Measurements from ENCODE around the gene GTF3C2. TPM values are rescaled to one million over a fixed set of nuclear protein-coding genes. Genes with fewer than 3 reads are reported as not detected.

The GTF3C2 gene
- total and polyA plus RNA-seq, 10 of the 15 experiments (the other 5 are each of a cell fraction or from before 2014, with no cell fraction given), result 45.9 to 105 (median 80.3) TPM

DNA sequence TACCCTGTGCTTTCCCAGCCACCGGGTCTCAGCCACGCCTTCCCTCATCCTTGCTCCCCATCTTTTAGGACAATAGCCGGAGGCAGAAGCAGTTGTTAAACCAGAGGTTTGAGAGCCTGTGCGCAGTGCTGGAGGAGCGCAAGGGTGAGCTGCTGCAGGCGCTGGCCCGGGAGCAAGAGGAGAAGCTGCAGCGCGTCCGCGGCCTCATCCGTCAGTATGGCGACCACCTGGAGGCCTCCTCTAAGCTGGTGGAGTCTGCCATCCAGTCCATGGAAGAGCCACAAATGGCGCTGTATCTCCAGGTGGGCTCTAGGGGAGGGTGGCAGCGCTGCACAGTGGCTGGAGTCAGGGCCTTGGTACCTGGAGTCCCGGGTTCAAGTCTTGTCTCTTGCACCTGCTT, 51.0 kb downstream of the GTF3C2 start (continued):
- TF ChIP-seq, protein P1, sequence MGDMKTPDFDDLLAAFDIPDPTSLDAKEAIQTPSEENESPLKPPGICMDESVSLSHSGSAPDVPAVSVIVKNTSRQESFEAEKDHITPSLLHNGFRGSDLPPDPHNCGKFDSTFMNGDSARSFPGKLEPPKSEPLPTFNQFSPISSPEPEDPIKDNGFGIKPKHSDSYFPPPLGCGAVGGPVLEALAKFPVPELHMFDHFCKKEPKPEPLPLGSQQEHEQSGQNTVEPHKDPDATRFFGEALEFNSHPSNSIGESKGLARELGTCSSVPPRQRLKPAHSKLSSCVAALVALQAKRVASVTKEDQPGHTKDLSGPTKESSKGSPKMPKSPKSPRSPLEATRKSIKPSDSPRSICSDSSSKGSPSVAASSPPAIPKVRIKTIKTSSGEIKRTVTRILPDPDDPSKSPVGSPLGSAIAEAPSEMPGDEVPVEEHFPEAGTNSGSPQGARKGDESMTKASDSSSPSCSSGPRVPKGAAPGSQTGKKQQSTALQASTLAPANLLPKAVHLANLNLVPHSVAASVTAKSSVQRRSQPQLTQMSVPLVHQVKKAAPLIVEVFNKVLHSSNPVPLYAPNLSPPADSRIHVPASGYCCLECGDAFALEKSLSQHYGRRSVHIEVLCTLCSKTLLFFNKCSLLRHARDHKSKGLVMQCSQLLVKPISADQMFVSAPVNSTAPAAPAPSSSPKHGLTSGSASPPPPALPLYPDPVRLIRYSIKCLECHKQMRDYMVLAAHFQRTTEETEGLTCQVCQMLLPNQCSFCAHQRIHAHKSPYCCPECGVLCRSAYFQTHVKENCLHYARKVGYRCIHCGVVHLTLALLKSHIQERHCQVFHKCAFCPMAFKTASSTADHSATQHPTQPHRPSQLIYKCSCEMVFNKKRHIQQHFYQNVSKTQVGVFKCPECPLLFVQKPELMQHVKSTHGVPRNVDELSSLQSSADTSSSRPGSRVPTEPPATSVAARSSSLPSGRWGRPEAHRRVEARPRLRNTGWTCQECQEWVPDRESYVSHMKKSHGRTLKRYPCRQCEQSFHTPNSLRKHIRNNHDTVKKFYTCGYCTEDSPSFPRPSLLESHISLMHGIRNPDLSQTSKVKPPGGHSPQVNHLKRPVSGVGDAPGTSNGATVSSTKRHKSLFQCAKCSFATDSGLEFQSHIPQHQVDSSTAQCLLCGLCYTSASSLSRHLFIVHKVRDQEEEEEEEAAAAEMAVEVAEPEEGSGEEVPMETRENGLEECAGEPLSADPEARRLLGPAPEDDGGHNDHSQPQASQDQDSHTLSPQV (IDR thresholded peaks at IDR 0.05), result no peak
- TF ChIP-seq CHD4 (IDR thresholded peaks at IDR 0.05), result no peak
- no peak for TF ChIP-seq ZNF274 (IDR thresholded peaks at IDR 0.05; ENCODE audit: insufficient read depth, insufficient read length)
- TF ChIP-seq PAX8 (IDR thresholded peaks at IDR 0.05), result no peak

GRCh38 chr2:27304488-27305240, 51.9 kb downstream of the GTF3C2 start:
- H3K9me3 ChIP-seq (replicated peaks; ENCODE audit: control insufficient read depth, insufficient read depth, low read length), result no peaks in the 10 kb centered on the region; the same call in 2 of the 3 replicates
- TF ChIP-seq, protein P2, sequence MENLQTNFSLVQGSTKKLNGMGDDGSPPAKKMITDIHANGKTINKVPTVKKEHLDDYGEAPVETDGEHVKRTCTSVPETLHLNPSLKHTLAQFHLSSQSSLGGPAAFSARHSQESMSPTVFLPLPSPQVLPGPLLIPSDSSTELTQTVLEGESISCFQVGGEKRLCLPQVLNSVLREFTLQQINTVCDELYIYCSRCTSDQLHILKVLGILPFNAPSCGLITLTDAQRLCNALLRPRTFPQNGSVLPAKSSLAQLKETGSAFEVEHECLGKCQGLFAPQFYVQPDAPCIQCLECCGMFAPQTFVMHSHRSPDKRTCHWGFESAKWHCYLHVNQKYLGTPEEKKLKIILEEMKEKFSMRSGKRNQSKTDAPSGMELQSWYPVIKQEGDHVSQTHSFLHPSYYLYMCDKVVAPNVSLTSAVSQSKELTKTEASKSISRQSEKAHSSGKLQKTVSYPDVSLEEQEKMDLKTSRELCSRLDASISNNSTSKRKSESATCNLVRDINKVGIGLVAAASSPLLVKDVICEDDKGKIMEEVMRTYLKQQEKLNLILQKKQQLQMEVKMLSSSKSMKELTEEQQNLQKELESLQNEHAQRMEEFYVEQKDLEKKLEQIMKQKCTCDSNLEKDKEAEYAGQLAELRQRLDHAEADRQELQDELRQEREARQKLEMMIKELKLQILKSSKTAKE (IDR thresholded peaks at IDR 0.05; ENCODE audit: low read depth, poor library complexity, severe bottlenecking), result no peak
- TF ChIP-seq, protein P3, sequence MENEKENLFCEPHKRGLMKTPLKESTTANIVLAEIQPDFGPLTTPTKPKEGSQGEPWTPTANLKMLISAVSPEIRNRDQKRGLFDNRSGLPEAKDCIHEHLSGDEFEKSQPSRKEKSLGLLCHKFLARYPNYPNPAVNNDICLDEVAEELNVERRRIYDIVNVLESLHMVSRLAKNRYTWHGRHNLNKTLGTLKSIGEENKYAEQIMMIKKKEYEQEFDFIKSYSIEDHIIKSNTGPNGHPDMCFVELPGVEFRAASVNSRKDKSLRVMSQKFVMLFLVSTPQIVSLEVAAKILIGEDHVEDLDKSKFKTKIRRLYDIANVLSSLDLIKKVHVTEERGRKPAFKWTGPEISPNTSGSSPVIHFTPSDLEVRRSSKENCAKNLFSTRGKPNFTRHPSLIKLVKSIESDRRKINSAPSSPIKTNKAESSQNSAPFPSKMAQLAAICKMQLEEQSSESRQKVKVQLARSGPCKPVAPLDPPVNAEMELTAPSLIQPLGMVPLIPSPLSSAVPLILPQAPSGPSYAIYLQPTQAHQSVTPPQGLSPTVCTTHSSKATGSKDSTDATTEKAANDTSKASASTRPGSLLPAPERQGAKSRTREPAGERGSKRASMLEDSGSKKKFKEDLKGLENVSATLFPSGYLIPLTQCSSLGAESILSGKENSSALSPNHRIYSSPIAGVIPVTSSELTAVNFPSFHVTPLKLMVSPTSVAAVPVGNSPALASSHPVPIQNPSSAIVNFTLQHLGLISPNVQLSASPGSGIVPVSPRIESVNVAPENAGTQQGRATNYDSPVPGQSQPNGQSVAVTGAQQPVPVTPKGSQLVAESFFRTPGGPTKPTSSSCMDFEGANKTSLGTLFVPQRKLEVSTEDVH (IDR thresholded peaks at IDR 0.05; ENCODE audit: low read depth, partially characterized antibody), result no peak
- TF ChIP-seq SREBF2 (IDR thresholded peaks at IDR 0.05; ENCODE audit: low read length) (no peak), TCF3 (IDR thresholded peaks at IDR 0.05; ENCODE audit: borderline replicate concordance, insufficient read depth, low read depth, low read length) (no peak), HCFC1 (IDR thresholded peaks at IDR 0.05; ENCODE audit: low read length) (no peak), SMARCA5 (IDR thresholded peaks at IDR 0.05) (no peak), BACH1 (IDR thresholded peaks at IDR 0.05; ENCODE audit: borderline replicate concordance) (no peak), GABPA (IDR thresholded peaks at IDR 0.05; ENCODE audit: low read depth) (no peak), NR2F1 (conservative IDR thresholded peaks at IDR 0.05) (no peak), SUZ12 (IDR thresholded peaks at IDR 0.05; ENCODE audit: unreplicated experiment) (no peak)

More at GRCh38 chr2:27304488-27305240, 51.9 kb downstream of the GTF3C2 start:
- Histone ChIP-seq H3K9ac (ENCODE audit: control insufficient read depth, insufficient read depth, low read length) (no peak overlapping the region), H3K4me1 (ENCODE audit: control insufficient read depth, insufficient read depth, low read length) (no peaks in the 10 kb centered on the region), H4K20me1 (ENCODE audit: control insufficient read depth, insufficient read depth) (no peaks in the 10 kb centered on the region), H3K79me2 (ENCODE audit: control insufficient read depth, insufficient read depth, low read length) (no peaks in the 10 kb centered on the region), H3K36me3 (ENCODE audit: control insufficient read depth in 2 of 2, insufficient read depth in 2 of 2, low read length in 1 of 2) (no peaks in the 10 kb centered on the region), H2AFZ (ENCODE audit: control insufficient read depth, low read depth, low read length) (no peak overlapping the region), H3K4me3 (no peak overlapping the region), H3K27me3 (replicated peaks in 1 of 2; ENCODE audit: control insufficient read depth in 2 of 2, insufficient read depth in 2 of 2, low read length in 1 of 2) (no peaks in the 10 kb centered on the region; a peak in 1 of 4 replicates), H3K27ac (ENCODE audit: control insufficient read depth, insufficient read depth) (no peak overlapping the region), H3K4me2 (ENCODE audit: control insufficient read depth, insufficient read depth) (no peak overlapping the region)
- ChIA-PET RAD21 (ENCODE audit: unreplicated experiment) (no interaction called here), SMC1A (ENCODE audit: uncharacterized antibody, unreplicated experiment) (interaction anchor here (2.4 kb wide), 1 partner anchor 25 kb away, joined by 17 read pairs; no protein-coding TSS in a partner anchor), CTCF (interaction anchor here (1.4 to 3.7 kb wide), 7 partner anchors 18 to 205 kb away, joined by 3 to 60 read pairs (median 12); partner anchors contain the start of gene MPV17), POLR2A (interaction anchor here (0.5 kb wide), 1 partner anchor 256 kb away, joined by 9 read pairs; no protein-coding TSS in a partner anchor)
- no peak for FAIRE-seq
- intact Hi-C loops (cut with micrococcal nuclease; ENCODE audit: unreplicated experiment), result loop anchor here (5.0 kb wide), 1 partner anchor 342 kb away; no protein-coding TSS in a partner anchor
- no TSS peak for BruUV-seq (replicated peaks)
- in situ Hi-C loops (cut with MboI), result no loop called here
- ATAC-seq, result no peak
- DNase-seq (ENCODE audit: low read depth, low spot score), result no peak
- WGBS (ENCODE audit: insufficient coverage, insufficient replicate concordance, low lambda C conversion rate, missing lambda C conversion rate), result 79% methylated on average over 13 of the region's 13 CpGs

Data from GM12878 (cell line).